ENCODE measurements around the gene CFAP97. TPM values are rescaled to one million over a fixed set of nuclear protein-coding genes. Genes with fewer than 3 reads are reported as not detected.
"Not testable (repeated sequence)": the region's sequence is repeated elsewhere in the genome, so short reads cannot be mapped to it uniquely, and the experiment has no call there.

Gene CFAP97
- total RNA-seq, 1 donor from 2014 or later: 49.3 TPM

- DNase-seq (ENCODE audit: low spot score): no peak
These were observed 1.5 kb downstream of the CFAP97 start for GRCh38 chr4:185201977-185202962.

- not testable (repeated sequence) for DNase-seq (ENCODE audit: low spot score)
These were observed 5.6 kb downstream of the CFAP97 start for GRCh38 chr4:185198189-185198588.

DNA sequence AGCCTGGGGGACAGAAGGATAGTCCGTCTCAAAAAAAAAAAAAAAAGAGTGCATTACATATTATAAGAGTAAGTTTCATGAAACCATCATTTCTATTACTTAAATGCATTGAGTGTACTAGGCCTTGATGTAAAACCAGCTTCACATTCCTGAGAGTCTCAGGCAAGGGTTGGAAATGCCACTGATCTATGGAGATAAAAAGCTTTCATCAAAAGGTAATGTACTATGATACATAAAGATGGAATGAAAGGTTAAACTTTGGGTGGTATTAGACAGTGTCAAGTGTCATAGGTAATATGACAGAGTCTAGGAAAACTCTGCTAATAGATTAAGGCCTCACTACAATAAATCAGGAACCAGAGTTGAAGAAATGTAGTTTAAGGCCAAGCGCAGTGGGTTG is 7.4 kb downstream of the CFAP97 start:
- no peak for DNase-seq (ENCODE audit: low spot score)

DNA sequence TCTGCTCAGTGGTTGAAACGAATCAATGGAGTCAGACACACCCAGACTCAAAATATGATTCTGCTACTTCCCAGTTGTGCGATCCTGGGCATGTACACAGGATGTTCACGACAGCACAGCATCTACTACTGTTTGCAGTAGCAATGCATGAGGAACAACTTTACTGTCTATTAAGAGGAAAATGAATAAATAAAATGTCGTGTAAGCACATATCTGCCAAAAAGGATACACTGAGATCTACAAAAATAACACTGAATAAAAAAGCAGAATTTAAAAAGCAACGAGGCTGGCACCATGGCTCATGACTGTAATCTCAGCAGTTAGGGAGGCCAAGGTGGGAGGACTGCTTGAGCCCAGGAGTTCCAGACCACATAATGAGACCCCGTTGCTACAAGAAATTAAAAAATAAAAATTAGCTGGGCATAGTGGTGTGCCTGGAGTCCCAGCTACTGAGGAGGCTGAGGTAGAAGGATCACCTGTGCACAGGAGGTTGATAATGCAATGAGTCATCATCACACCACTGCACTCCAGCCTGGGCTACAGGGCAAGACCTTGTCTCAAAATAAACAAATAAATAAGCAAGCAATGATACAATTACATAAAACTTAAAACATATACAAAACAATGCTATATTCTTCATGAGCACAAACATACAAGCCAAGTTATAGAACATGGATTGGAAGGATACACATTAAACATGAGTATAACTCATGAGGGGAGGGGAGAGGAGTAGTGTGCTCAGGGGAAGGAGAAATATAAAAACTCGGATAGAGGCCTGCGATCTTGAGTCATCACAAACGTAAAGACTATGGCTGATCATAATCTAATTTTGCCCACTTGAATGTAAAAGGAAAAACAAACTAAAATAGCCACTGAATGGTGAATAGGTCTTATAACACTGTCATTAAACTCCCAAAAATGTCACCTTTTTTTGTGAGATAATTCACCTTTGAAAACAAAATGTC is 8.6 kb downstream of the CFAP97 start:
- no peak for DNase-seq (ENCODE audit: low spot score)

DNA sequence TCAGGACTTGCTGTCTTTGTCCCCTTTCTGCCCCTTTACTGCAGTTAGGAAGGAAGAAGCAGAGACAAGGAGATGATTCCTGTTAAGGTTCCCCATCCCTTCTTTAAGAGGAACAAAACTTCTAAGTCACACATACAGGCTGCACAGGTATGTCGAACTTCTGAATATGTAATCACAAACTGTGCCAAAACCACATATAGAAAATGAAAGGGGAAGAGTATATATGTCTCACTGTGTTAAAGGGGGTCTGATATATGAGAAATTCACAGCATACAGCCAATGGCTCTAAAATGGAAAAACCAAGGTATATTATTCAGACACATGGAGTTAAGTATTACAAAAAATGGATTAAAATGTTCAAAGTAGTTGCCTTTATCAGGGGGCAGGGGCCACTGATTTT is 11.7 kb downstream of the CFAP97 start:
- no peak for DNase-seq (ENCODE audit: low spot score)

- no peak for DNase-seq (ENCODE audit: low spot score)
These were observed 13.4 kb downstream of the CFAP97 start for GRCh38 chr4:185190306-185190856.

DNA sequence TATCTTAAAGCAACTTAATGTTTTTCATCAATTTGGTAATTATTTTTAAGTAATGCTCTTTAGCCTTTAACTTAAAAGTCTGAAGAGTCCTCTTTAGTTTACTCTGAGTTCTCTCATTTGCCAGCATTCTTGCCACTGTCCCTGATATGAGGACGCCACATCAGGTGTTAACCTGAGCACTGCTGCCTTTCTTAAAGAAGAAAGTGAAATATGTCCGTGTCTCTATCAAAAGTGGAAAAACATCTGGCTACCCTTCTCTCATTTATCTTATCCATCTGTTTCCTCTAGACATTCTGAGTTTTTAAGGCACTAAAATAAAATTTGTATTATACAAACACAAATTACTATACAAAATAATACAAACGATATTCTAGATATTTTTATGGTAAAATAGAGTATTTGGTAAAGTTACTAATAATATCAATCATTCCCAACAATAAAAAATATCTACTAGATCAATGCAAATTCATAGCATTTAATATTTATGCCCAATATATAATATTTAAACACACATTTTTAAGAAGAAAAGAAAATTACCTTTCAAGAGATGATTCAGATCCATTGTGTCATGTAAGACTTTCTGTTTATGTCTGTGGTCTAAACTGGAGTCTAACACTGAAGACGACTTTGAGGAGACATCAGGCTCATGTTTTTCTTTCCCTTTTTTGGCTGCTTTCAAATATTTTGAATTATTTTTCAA is 14.0 kb downstream of the CFAP97 start:
- no peak for DNase-seq (ENCODE audit: low spot score)

GRCh38 chr4:185186769-185187168 is 17.0 kb downstream of the CFAP97 start:
- DNase-seq (ENCODE audit: low spot score): no peak

- peak; percentile 84 for DNase-seq (ENCODE audit: low spot score)
These were observed 20.0 kb downstream of the CFAP97 start for GRCh38 chr4:185183622-185184281.

GRCh38 chr4:185182239-185182638 is 21.6 kb downstream of the CFAP97 start:
- no peak for DNase-seq (ENCODE audit: low spot score)

GRCh38 chr4:185179488-185179887 is 24.3 kb downstream of the CFAP97 start:
- DNase-seq (ENCODE audit: low spot score): no peak

DNA sequence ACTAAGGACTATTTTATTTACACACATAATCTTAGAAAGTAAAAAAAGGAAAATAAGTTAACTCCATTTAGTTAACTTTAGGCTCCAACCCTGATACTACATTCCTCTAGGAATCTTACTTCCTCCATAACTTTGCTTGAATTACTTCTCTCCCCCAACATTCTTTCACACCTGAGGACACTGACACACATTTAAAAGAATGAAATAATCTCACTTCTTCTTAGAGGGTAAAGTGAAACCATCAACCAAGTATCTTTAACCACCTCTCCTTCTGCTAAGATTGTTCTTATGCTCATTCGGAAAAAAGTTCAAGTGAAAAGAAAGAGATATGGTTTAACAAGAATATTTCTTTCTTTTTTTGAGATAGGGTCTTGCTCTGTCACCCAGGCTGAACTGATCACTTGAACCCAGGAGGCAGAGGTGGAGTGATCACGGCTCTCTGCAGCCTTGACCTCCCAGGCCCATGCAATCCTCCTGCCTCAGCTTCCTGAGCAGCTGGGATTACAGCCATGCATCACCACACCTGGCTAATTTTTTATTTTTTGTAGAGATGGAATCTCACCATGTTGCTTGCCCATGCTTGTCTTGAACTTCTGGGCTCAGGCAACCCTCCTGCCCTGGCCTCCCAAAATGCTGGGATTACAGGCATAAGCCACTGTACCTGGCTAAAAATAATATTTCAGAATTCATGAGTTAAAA is 32.3 kb downstream of the CFAP97 start:
- DNase-seq (ENCODE audit: low spot score): no peak

GRCh38 chr4:185167234-185167633 is 36.6 kb downstream of the CFAP97 start:
- DNase-seq (ENCODE audit: low spot score): no peak

- no peak for DNase-seq (ENCODE audit: low spot score)
These were observed 38.2 kb downstream of the CFAP97 start for GRCh38 chr4:185165605-185166063.

DNA sequence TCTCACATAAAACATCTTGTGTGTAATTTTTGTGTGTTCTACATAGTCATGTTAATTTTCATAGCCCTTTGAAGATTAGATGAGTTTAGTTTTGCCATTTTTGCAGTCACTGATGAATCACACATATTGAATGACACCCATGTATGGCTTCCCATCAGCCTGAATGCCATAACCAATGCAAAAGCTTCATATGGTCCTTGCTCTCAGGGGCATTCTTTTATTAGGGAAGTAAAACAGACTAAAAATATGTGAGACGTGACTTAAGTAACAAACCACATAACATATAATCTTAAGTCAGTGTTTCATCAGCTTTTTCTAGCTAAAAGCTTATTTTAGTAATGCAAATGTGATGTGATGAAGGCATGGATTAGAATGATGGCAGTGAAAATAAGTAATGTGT is 52.5 kb downstream of the CFAP97 start:
- DNase-seq (ENCODE audit: low spot score): no peak

GRCh38 chr4:185149392-185149791 is 54.4 kb downstream of the CFAP97 start:
- DNase-seq (ENCODE audit: low spot score): no peak

DNA sequence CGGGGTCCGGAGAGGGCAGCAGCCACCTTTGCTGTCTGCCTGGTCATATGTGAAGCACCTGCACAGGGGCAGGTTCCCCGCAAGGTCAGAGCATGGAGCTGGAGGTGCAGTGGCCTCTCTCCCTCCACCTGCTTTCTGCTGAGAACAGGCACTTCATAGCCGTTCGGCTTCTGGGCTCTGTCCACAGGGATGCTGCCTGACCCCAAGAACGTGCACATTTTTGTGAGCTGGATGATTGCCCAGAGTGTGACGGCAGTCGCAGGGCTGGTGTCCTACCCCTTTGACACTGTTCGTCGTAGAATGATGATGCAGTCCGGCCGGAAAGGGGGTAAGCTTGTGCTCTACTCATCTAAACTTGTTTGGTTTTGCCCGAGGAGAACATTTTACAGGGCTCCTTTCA is 58.2 kb downstream of the CFAP97 start:
- DNase-seq (ENCODE audit: low spot score): no peak

- no peak for DNase-seq (ENCODE audit: low spot score)
These were observed 59.1 kb downstream of the CFAP97 start for GRCh38 chr4:185144601-185145240.

- peak; percentile 70 for DNase-seq (ENCODE audit: low spot score)
These were observed 60.2 kb downstream of the CFAP97 start for GRCh38 chr4:185143601-185143969.

All from ureter (tissue), 1 donor.